HepG2 (cell line): Measurements from ENCODE around the gene BAZ1A. TPM values are rescaled to one million over a fixed set of nuclear protein-coding genes. Genes with fewer than 3 reads are reported as not detected.

ENCODE experiments used
- CCDC6 ChIP-seq: sonication (generic); formaldehyde crosslinking; IDR thresholded peaks from 2 replicates; pipeline ENCODE4 v1.8.1; 2022; ENCODE audit warnings: mild to moderate bottlenecking, missing genetic modification reagents, moderate library complexity
- DR1 ChIP-seq: sonication (generic); formaldehyde crosslinking; IDR thresholded peaks from 2 replicates; pipeline ENCODE4 v1.8.0; 2021; ENCODE audit warnings: mild to moderate bottlenecking, missing genetic modification reagents, inconsistent platforms
- MTA3 ChIP-seq: sonication (generic); formaldehyde crosslinking; IDR thresholded peaks from 2 replicates; pipeline ENCODE4 v1.4.0; 2020; ENCODE audit warnings: missing genetic modification reagents
- NFIC ChIP-seq: IDR thresholded peaks from 2 replicates; pipeline ENCODE4 v1.6.1; 2012; ENCODE audit warnings: mild to moderate bottlenecking, low read length, inconsistent platforms
- NR1H2 ChIP-seq: sonication (generic); formaldehyde crosslinking; IDR thresholded peaks from 2 replicates; pipeline ENCODE4 v1.8.1; 2022; ENCODE audit warnings: low read depth, missing genetic modification reagents, borderline replicate concordance
- SUZ12 ChIP-seq: fragments of 150-350 bp; IDR thresholded peaks from 2 replicates; pipeline ENCODE4 v1.6.1; 2014; ENCODE audit warnings: low read depth, low read length
- ZIK1 ChIP-seq: sonication (generic); formaldehyde crosslinking; IDR thresholded peaks from 2 replicates; pipeline ENCODE4 v1.5.0; 2020; ENCODE audit warnings: mild to moderate bottlenecking, low read depth, missing genetic modification reagents, borderline replicate concordance
- ZMAT3 ChIP-seq: sonication (generic); formaldehyde crosslinking; conservative IDR thresholded peaks from 2 replicates; pipeline ENCODE4 v1.7.0; 2021; ENCODE audit warnings: missing genetic modification reagents
- ZNF263 ChIP-seq: sonication (generic); formaldehyde crosslinking; IDR thresholded peaks from 2 replicates; pipeline ENCODE4 v1.4.0; 2020; ENCODE audit warnings: missing genetic modification reagents
- ZNF350 ChIP-seq: sonication (generic); formaldehyde crosslinking; IDR thresholded peaks from 2 replicates; pipeline ENCODE4 v1.4.0; 2020; ENCODE audit warnings: mild to moderate bottlenecking, low read depth, missing genetic modification reagents, borderline replicate concordance
- ZNF563 ChIP-seq: sonication (generic); formaldehyde crosslinking; IDR thresholded peaks from 2 replicates; pipeline ENCODE4 v1.8.0; 2022; ENCODE audit warnings: mild to moderate bottlenecking, moderate library complexity, missing genetic modification reagents
- ZNF713 ChIP-seq: sonication (generic); formaldehyde crosslinking; IDR thresholded peaks from 2 replicates; pipeline ENCODE4 v1.4.0; 2020; ENCODE audit warnings: mild to moderate bottlenecking, missing genetic modification reagents
- ZNF746 ChIP-seq: sonication (generic); formaldehyde crosslinking; IDR thresholded peaks from 2 replicates; pipeline ENCODE4 v1.8.0; 2022; ENCODE audit warnings: mild to moderate bottlenecking, missing genetic modification reagents
- polyA plus RNA-seq, 8 experiments: library from polyadenylated mRNA; depleted of rRNA in 3 of 8; stranded (reverse) in 7 of 8; unstranded in 1 of 8; fragments of >200 nt; fragmentation: Illumina TruSeq in 4 of 8; extraction: Trizol in 4 of 8; gene quantifications; 2 replicates each; pipeline versions ENCODE4 v1.2.1 to v1.2.3, GENCODE V29; 2011 to 2016; ENCODE audit warnings: low read depth in 4 of 8, missing spikeins in 1 of 8, mixed read lengths in 1 of 8; ENCODE audit not compliant: insufficient read depth in 1 of 8
- total RNA-seq, 5 experiments: library from RNA; depleted of rRNA; stranded (reverse); fragments of >200 nt; fragmentation: Illumina TruSeq; extraction: Trizol; gene quantifications; 2 replicates each; pipeline ENCODE4 v1.2.3, GENCODE V29; 2016; ENCODE audit warnings: low read depth in 1 of 5
- TF ChIP-seq, protein P1 (sequence below): sonication (generic); formaldehyde crosslinking; conservative IDR thresholded peaks from 2 replicates; pipeline ENCODE4 v1.8.0; 2022; ENCODE audit warnings: mild to moderate bottlenecking, moderate library complexity, missing genetic modification reagents
- TF ChIP-seq, protein P2 (sequence below), 2 experiments: fragments of 450-650 bp in 1 of 2; sonication (generic) in 1 of 2; formaldehyde crosslinking; IDR thresholded peaks; 2 replicates each; pipeline versions ENCODE4 v1.5.0 to v1.8.0; 2020 to 2022; ENCODE audit warnings: mild to moderate bottlenecking in 1 of 2, missing genetic modification reagents in 1 of 2
- TF ChIP-seq, protein P3 (sequence below): sonication (generic); formaldehyde crosslinking; IDR thresholded peaks from 2 replicates; pipeline ENCODE4 v1.4.0; 2020; ENCODE audit warnings: missing genetic modification reagents
- TF ChIP-seq, protein P4 (sequence below): sonication (generic); formaldehyde crosslinking; IDR thresholded peaks from 2 replicates; pipeline ENCODE4 v1.4.0; 2020; ENCODE audit warnings: missing genetic modification reagents

BAZ1A gene
- total and polyA plus RNA-seq, 2 of the 13 experiments (the other 11 are each of a cell fraction or from before 2014, with no cell fraction given), result 20.9 to 56.8 TPM

DNA sequence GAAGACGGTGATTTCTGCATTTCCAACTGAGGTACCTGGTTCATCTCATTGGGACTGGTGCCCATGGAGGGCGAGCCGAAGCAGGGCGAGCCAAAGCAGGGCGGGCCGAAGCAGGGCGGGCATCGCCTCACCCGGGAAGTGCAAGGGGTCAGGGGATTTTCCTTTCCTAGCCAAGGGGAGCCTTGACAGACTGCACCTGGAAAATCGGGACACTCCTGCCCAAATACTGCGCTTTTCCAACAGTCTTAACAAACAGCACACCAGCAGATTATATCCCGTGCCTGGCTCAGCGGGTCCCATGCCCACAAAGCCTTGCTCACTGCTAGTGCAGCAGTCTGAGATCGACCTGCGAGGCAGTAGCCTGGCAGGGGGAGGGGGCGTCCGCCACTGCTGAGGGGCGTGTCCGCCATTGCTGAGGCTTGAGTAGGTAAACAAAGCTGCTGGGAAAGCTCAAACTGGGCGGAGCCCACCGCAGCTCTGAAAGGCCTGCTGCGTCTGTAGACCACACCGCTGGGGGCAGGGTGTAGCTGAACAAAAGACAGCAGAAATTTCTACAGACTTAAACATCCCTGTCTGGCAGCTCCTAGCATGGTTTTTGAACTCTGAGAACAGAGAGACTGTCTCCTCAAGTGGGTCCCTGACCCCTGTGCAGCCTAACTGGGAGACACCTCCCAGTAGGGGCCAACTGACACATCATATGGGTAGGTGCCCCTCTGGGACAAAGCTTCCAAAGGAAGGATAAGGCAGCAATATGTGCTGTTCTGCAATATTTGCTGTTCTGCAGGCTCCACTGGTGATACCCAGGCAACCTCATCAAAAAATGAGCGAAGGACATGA lies 77.2 kb downstream of the BAZ1A start (continued):
- TF ChIP-seq, protein P1, sequence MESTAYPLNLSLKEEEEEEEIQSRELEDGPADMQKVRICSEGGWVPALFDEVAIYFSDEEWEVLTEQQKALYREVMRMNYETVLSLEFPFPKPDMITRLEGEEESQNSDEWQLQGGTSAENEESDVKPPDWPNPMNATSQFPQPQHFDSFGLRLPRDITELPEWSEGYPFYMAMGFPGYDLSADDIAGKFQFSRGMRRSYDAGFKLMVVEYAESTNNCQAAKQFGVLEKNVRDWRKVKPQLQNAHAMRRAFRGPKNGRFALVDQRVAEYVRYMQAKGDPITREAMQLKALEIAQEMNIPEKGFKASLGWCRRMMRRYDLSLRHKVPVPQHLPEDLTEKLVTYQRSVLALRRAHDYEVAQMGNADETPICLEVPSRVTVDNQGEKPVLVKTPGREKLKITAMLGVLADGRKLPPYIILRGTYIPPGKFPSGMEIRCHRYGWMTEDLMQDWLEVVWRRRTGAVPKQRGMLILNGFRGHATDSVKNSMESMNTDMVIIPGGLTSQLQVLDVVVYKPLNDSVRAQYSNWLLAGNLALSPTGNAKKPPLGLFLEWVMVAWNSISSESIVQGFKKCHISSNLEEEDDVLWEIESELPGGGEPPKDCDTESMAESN, result peak; percentile 60; the same call in 1 of the 2 replicates
- TF ChIP-seq, protein P2, sequence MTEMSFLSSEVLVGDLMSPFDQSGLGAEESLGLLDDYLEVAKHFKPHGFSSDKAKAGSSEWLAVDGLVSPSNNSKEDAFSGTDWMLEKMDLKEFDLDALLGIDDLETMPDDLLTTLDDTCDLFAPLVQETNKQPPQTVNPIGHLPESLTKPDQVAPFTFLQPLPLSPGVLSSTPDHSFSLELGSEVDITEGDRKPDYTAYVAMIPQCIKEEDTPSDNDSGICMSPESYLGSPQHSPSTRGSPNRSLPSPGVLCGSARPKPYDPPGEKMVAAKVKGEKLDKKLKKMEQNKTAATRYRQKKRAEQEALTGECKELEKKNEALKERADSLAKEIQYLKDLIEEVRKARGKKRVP (CRISPR knock-in tag; IDR thresholded peaks at IDR 0.05), result no peak
- TF ChIP-seq CCDC6 (CRISPR knock-in tag) (no peak), ZNF263 (CRISPR knock-in tag) (no peak), ZNF713 (no peak), ZNF563 (CRISPR knock-in tag) (peak; percentile 22; the same call in 1 of the 2 replicates), ZNF350 (CRISPR knock-in tag) (peak; percentile 62; the same call in 1 of the 2 replicates), SUZ12 (no peak), DR1 (no peak; the same call in 1 of the 2 replicates), ZNF746 (CRISPR knock-in tag) (no peak), ZIK1 (peak; percentile 77; the same call in 1 of the 2 replicates), MTA3 (CRISPR knock-in tag) (no peak), NFIC (no peak), ZMAT3 (CRISPR knock-in tag) (0 out of 2 replicates have a peak, but pooled peaks have one; percentile 36), NR1H2 (CRISPR knock-in tag) (no peak)
- TF ChIP-seq, protein P3, sequence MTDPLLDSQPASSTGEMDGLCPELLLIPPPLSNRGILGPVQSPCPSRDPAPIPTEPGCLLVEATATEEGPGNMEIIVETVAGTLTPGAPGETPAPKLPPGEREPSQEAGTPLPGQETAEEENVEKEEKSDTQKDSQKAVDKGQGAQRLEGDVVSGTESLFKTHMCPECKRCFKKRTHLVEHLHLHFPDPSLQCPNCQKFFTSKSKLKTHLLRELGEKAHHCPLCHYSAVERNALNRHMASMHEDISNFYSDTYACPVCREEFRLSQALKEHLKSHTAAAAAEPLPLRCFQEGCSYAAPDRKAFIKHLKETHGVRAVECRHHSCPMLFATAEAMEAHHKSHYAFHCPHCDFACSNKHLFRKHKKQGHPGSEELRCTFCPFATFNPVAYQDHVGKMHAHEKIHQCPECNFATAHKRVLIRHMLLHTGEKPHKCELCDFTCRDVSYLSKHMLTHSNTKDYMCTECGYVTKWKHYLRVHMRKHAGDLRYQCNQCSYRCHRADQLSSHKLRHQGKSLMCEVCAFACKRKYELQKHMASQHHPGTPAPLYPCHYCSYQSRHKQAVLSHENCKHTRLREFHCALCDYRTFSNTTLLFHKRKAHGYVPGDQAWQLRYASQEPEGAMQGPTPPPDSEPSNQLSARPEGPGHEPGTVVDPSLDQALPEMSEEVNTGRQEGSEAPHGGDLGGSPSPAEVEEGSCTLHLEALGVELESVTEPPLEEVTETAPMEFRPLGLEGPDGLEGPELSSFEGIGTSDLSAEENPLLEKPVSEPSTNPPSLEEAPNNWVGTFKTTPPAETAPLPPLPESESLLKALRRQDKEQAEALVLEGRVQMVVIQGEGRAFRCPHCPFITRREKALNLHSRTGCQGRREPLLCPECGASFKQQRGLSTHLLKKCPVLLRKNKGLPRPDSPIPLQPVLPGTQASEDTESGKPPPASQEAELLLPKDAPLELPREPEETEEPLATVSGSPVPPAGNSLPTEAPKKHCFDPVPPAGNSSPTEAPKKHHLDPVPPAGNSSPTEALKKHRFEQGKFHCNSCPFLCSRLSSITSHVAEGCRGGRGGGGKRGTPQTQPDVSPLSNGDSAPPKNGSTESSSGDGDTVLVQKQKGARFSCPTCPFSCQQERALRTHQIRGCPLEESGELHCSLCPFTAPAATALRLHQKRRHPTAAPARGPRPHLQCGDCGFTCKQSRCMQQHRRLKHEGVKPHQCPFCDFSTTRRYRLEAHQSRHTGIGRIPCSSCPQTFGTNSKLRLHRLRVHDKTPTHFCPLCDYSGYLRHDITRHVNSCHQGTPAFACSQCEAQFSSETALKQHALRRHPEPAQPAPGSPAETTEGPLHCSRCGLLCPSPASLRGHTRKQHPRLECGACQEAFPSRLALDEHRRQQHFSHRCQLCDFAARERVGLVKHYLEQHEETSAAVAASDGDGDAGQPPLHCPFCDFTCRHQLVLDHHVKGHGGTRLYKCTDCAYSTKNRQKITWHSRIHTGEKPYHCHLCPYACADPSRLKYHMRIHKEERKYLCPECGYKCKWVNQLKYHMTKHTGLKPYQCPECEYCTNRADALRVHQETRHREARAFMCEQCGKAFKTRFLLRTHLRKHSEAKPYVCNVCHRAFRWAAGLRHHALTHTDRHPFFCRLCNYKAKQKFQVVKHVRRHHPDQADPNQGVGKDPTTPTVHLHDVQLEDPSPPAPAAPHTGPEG (CRISPR knock-in tag), result 0 out of 2 replicates have a peak, but pooled peaks have one; percentile 2
- TF ChIP-seq, protein P4, sequence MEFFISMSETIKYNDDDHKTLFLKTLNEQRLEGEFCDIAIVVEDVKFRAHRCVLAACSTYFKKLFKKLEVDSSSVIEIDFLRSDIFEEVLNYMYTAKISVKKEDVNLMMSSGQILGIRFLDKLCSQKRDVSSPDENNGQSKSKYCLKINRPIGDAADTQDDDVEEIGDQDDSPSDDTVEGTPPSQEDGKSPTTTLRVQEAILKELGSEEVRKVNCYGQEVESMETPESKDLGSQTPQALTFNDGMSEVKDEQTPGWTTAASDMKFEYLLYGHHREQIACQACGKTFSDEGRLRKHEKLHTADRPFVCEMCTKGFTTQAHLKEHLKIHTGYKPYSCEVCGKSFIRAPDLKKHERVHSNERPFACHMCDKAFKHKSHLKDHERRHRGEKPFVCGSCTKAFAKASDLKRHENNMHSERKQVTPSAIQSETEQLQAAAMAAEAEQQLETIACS, result no peak
